ENCODE results near the gene EEIG2.
A peak's percentile ranks its signal among the peaks of the same experiment; 100 is the strongest.

The EEIG2 gene

GRCh38 chr1:108551137-108551862 is 8.6 kb upstream of the EEIG2 start:
- no peak for DNase-seq

- no peak for DNase-seq
These were observed 6.0 kb upstream of the EEIG2 start for GRCh38 chr1:108553905-108554304.

- no peak for DNase-seq
These were observed 5.0 kb upstream of the EEIG2 start for GRCh38 chr1:108554682-108555427.

GRCh38 chr1:108556066-108556465 is 3.8 kb upstream of the EEIG2 start:
- no peak for DNase-seq

GRCh38 chr1:108556499-108556898 is 3.4 kb upstream of the EEIG2 start:
- no peak for DNase-seq

GRCh38 chr1:108557296-108557695 is 2.6 kb upstream of the EEIG2 start:
- DNase-seq = no peak

GRCh38 chr1:108560189-108560873 is 431 bp downstream of the EEIG2 start:
- peak in 1 of 2 experiments; percentile 5 for DNase-seq

GRCh38 chr1:108560874-108561459 is 1.1 kb downstream of the EEIG2 start:
- peak; percentile 19 to 36 for DNase-seq

GRCh38 chr1:108561689-108562326 is 1.9 kb downstream of the EEIG2 start:
- DNase-seq = peak; percentile 76 to 77

- DNase-seq = no peak
These were observed 3.9 kb downstream of the EEIG2 start for GRCh38 chr1:108563808-108564207.

GRCh38 chr1:108565081-108565480 is 5.2 kb downstream of the EEIG2 start:
- DNase-seq = no peak

- no peak for DNase-seq
These were observed 5.6 kb downstream of the EEIG2 start for GRCh38 chr1:108565512-108565911.

- no peak for DNase-seq
These were observed 8.7 kb downstream of the EEIG2 start for GRCh38 chr1:108568589-108568988.

- DNase-seq = no peak
These were observed 9.3 kb downstream of the EEIG2 start for GRCh38 chr1:108569097-108569728.

- no peak for DNase-seq
These were observed 10.2 kb downstream of the EEIG2 start for GRCh38 chr1:108570128-108570527.

GRCh38 chr1:108570998-108571401 is 11.1 kb downstream of the EEIG2 start:
- no peak for DNase-seq

GRCh38 chr1:108572182-108572581 is 12.3 kb downstream of the EEIG2 start:
- peak in 1 of 2 experiments; percentile 18 for DNase-seq

GRCh38 chr1:108573183-108573582 is 13.3 kb downstream of the EEIG2 start:
- DNase-seq = no peak

- DNase-seq = no peak
These were observed 14.1 kb downstream of the EEIG2 start for GRCh38 chr1:108574008-108574407.

GRCh38 chr1:108575375-108575774 is 15.5 kb downstream of the EEIG2 start:
- no peak for DNase-seq

- no peak for DNase-seq
These were observed 24.0 kb downstream of the EEIG2 start for GRCh38 chr1:108583757-108584427.

- no peak for DNase-seq
These were observed 24.5 kb downstream of the EEIG2 start for GRCh38 chr1:108584428-108584856.

Data from activated CD4-positive, alpha-beta T cell treated with anti-CD3 and anti-CD28 coated beads, Interleukin-2, amount 50 U/mL, for 4 hours (primary cell).